Renal cortex interstitium (tissue), 11 donors: Measurements from ENCODE around the gene ZNF462. TPM values are rescaled to one million over a fixed set of nuclear protein-coding genes. Genes with fewer than 3 reads are reported as not detected.
A peak's percentile ranks its signal among the peaks of the same experiment; 100 is the strongest.
"Not testable (repeated sequence)": the region's sequence is repeated elsewhere in the genome, so short reads cannot be mapped to it uniquely, and the experiment has no call there.

ENCODE experiments used
- DNase-seq, 11 donors: peaks; one replicate each; pipeline ENCODE4 v3.0.0-alpha.2; 2013; ENCODE audit warnings: low read depth in 9 of 11, low spot score in 4 of 11; ENCODE audit errors: extremely low read depth in 1 of 11
- polyA plus RNA-seq, 3 donors: library from polyadenylated mRNA; unstranded; fragments of 120-200 nt; gene quantifications; one replicate each; pipeline ENCODE4 v1.2.1, GENCODE V29; 2013; ENCODE audit not compliant: insufficient read length in 3 of 3

Gene ZNF462
- polyA plus RNA-seq, 3 donors: 23.2 to 34.4 (median 26.6) TPM

DNA sequence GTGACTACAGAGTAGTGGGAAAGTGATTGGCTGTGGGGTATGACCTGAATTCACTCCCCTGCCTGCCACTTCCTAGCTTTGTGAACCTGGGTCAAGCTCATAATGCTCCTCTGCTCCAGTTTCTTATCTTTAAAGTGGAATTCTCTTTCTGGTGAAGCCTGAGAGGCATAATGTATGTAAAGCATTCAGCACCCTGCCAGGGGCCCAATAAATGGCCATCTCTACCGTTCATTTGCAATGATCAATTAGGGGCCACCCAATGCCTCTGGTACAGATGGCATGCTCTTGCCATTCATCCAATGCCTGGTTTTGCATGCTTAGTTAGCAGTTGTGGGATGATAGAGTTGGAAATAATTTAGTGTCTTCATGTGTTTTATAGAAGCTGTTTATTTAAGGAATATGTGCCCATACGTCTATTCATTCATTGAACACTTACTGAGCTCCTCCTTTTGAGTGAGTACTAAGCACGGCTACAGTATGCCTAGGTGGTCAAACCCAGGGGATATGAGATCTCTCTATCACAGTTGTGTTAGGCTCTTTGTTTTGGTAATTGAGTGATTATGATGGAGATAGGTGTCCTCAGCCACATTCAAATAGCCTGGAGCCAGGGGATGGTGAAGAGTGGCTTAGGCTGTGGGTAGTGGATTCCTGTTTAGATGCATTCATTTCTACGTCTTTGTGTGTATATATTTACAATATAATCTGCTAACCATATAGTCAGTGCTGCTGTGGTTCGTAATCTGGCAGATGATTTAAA is 15.3 kb downstream of the ZNF462 start:
- DNase-seq: no peak

DNA sequence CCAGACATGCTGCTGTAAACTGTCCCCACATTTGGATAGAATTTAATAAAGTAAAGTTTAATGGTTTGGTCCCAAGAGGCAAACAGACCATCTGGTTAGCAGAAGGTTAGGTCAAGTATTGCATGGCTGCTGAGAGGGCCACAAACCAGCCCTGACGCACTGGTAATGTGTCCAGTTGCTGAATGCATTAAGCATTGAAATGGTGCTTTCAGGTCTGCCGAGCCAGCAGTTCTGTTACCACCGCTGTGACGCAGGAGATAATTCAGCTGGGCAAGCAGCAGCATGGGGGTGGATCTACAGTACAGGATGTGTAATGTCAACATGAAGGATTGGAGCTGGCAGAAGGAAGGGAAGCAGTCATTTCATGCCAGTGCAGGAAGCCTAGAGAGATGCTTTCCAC is 16.0 kb downstream of the ZNF462 start:
- peak in 9 of 11 donors; percentile 34 to 77 (median 61) for DNase-seq

DNA sequence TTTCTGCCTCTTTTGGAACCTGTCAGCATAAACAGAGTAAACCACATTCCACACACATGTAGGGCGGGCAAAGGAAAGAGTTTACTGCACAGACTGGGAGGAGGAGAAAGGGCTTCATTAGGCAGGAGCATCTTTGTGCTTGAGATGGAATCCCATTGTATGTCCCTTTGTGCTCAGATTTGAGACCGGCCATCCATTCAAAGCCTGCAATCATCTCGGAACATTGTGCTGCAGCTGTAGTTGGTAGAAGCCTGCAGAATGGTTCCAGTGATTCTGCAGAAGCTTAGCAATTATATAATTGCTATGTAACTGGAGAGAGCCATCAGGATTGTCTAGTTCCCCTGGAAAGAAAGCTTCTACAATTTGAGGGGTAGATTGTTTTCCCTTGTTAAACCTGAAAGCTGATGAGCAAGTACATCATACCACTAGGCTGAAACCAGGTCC is 16.5 kb downstream of the ZNF462 start:
- DNase-seq: no peak

DNA sequence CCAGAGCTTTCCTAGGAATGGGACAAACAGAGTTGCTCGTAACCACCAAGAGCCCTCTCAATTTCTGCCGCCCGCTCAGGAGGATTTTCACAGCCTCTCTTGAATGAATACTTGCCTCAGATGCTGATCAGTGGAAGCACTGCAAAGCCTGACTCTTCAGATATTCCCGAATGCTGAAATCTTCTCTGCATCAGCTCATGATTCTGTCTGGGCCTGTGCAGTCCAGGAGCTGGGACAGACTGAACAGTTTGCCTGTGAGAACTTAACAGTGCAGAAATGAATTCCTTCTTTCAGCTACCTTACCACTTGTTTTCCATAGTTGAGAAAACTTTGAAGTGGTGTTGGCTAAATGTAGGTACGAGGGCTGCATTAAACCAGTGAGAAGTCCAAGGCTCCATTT is 17.1 kb downstream of the ZNF462 start:
- no peak for DNase-seq

DNA sequence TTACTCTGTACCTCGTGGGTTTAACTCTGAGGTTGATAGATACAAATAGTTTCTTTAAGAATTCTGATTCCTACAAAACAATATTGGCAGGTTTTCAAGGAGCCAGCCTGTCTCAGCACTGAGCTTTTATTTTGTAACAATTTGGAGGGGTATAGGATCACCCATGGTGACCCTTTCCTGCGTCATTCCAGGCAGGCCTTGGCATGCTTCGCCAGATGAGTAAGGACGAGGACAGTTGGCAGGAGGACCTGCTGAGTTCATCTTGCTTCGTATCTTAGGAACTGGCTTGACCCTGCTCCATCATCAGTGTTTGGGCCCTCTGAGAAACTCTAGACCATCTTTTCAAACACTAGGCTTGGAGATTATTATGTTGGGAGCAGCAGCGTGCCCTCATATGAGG is 17.9 kb downstream of the ZNF462 start:
- DNase-seq: no peak

DNA sequence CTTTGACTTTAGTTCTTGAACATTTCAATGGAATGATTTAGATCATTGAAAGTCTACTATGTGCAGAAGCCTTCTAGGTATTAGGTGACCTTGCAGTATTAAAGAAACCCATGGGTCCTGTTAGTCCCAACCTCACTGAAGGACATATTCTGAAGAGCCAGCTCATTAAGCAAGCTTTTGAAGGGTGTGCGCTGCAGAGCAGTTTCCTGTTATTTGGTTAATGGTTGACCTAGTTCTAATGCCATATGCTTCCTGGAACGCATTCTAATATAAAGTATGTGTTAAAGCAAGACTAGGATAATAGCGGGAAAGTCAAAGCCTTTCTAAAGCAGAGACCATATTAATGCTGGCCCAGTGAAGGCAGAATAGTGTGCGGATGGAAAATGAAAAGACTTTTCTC is 20.1 kb downstream of the ZNF462 start:
- DNase-seq: peak in 1 of 11 donors; percentile 39

DNA sequence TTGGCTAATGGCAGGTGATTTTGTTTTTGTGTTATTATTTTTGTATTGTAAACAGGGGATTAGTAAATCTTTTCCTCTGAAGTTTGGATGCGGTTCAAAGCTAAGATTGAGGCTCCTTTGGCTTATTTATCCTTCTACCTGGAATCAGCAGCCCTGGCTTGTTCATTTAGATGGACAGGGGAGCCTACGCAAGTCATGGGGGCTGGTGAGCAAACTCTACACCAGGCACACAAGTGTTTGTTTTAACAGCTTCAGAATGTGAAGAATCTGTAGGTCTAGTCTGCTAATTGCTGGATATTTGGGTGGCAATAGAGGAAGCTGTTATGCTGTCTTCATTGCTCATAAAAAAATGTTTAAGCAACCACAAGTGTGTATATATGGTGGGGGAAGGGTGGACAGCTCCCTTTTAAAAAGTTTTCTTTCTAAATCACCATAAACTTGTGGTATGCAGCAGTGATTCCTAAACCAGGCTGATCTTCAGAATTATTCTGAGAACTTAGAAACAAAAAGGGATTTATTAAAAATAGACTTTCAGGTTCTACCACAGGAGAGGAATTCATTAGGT is 20.7 kb downstream of the ZNF462 start:
- DNase-seq: no peak

DNA sequence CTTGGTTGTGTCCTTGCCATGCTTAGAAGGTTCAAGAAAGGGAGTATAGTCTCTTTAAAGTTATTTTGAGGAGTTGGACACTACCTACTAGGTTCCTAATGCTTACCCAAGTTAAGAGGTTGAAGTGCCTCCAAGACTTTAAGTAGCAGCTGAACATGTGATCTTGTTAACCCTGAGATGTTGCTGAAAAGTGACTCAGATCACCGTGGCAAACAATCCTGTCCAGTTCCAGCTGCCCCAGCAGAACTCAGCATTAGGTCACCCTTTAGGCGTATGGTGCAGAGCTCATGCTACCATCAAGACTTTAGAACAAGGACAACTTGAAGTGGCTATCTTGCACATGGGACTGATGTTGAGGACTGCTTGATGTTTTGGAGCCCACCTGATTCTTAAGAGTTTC is 22.5 kb downstream of the ZNF462 start:
- no peak for DNase-seq

DNA sequence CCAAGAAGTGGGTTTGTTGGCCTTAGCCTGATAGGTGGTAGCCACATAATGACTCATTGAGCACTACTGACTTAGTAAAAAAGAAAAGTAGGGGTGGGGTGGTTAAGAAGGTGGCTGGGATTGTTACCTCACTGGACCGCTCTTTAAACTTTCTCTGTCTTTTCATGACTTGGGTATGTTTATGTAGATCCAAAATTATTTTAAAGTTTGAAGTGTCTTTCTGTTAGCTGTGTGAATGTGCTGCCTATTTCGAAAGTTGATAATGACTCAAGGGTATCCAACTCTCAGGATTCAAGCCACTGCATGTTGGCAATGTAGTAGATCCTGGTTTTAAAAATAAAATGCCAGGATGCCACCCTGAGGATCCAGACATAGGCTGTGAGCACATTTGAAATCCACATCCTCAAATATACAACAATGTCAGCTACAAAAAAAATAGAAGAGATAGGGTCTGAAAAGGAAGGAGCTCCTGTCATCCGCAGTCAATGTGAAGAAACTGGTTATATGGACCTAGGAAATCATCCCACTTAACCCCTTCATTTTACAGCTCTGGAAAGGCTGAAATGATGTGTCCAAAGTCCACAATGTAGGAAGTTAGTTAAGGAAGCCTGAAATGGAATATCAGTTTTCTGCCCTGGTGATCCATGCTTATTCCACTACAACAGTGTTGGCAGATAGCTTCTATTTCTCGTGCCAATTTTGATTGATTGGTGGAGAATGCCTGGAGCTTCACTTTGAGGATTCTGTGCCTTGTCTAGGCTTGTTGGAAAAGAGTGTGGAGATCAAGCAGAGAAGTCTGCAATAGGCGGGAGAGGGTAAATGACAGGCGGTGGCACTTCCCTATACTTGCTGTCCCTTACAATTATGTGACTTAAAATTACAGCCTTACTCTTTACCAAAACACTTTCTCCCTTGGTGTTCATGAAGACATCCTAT is 23.4 kb downstream of the ZNF462 start:
- no peak for DNase-seq

DNA sequence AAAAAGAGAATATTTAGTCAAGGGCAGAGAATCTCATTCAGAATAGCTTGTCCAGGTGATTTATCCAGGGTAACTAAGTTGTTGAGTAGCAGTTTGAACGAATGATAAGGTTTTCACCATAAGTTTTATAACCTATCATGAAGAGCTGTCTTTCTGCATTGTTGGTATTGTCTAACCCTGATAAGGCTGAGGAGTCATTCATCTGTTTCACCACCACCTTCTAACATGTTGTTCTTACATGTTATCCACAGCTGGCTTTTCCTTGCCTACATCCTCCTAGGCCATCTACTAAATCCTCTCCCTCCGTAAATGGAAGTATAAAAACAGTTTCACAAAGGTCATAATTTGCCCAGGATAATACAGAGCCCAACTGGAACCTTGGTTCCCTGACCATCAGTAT is 24.1 kb downstream of the ZNF462 start:
- DNase-seq: no peak

DNA sequence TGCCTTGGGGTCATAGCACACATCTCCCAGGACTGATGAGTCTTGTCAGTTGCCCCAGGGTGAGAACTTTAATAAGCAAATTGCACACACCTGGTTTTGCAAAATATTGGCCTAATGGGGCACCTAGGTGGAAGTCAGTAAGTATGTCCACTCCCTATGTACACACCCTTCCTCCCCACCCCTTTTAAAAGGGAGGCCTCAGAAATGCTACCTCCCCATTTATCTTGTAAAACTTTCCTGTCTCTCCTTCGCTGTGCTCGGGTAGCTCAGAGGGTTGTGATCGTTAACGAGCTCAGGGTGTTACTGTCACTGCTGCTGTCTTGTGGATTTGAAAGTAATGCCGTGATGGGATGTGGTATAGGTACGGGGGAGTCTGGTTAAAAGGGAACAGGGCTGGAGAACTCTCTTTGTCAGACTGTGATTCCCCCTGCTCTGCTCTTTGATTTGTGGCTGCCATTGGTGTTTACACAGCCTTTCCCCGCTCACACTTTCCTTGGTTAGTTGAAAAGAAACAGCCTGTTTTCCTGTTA is 26.2 kb downstream of the ZNF462 start:
- peak in 9 of 11 donors; percentile 26 to 78 (median 54) for DNase-seq

DNA sequence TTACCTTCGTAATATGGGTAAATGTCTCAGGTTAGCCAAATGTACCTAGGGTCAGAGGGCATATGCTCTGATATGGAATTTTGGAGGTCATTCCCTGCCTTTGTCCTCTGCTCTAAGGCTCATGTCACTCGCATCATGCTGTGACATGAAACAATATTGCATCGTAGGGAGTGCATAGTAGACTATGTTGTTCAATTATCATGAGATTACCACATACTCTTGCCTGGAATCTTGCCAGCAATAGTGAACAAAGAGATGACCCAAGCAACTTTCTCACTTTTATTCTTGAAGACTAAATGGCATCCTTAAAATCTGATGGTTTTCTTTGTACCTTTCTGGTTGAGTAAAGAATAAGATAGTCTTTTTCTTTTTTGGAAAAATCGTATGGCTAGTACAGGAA is 27.6 kb downstream of the ZNF462 start:
- DNase-seq: no peak

DNA sequence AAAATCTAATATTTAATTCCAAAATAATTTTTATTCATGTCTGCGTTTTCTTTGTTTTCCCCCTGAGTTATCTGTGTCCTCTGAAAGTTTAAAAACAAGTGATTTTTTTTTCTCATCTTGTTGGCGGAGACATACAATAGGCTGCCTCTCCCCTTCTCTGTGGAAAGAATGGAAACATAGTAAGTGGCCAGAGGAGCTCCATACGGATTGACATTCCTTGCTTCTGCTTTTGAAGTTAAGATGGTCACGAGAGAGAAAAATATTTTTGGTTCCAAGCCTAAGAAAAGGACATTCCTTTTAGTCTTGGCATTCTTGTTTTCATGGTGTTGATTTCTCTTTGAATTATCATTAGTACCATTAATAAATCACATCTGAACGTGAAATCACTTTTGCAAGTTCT is 28.3 kb downstream of the ZNF462 start:
- DNase-seq: no peak

DNA sequence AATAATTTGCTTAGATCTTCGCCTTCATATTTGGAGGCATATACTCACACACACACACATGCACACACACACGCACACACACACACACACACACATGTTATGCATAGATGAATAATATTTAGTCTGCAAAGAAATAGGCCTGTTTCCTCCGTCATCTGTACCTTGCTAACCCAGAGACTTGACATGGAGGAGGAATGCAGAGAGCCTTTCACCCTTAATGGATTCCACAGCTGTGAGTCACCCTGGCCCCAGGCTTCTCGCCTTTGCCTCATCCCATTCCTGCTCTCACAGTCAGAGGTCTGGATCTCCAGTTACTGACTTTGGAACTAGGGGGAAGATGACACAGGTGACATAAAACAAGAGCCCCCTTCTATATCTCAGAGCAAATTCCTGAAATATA is 29.7 kb downstream of the ZNF462 start:
- DNase-seq: peak in 2 of 11 donors; percentile 43

DNA sequence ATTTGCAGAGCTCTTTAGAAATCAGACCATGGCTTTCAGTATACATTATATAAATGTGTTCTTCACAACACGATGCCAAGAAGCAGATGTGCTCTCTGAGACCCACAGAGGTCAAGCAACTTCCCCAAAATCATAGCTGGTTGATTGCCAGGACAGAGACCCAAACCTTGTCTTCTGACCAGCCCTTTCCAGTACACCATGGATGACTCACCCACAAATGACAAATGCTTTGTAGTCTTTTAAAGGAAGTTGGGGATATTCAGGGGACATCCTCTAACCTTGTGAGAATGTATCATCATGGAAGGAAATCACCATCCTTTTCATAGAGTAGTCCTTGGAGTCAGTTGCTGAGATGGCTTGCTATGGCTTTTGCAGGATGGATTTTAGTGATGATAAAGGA is 30.1 kb downstream of the ZNF462 start:
- no peak for DNase-seq

DNA sequence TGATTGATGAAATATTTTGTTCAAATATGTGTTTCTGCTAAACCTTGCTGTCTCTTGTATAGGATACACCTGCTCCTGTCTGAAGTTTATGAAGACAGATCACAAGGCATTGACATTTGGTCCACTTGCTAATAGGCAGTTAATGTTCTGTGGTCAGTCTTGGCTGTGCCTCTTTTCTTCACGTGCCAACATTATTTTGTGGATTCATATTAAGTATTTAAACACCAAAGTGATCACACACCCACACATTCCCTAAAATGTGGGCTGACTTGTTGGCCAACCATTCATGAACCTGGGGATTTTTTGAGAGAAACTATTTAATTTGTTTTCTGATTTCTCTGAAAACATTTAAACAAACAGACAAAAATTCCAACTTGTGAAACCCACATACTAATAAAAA is 33.7 kb downstream of the ZNF462 start:
- no peak for DNase-seq

DNA sequence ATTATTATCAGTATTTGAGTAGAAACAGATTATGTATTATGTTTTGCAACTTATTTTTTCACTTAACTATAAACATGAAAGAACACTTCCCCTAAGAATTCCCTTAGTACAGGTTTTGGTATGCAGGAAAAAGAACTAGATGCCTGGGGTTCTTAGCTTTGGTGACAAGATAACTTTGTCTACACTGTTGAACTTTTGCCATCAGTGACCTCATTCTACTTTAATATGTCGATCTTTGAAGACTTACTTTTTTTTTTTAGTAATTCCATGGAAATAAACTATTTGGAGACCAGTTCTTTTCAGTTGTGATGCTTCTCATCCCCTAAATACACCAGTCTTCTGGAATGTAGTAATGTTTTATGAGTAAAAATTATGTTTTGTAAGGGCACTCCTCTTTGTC is 34.3 kb downstream of the ZNF462 start:
- DNase-seq: no peak

DNA sequence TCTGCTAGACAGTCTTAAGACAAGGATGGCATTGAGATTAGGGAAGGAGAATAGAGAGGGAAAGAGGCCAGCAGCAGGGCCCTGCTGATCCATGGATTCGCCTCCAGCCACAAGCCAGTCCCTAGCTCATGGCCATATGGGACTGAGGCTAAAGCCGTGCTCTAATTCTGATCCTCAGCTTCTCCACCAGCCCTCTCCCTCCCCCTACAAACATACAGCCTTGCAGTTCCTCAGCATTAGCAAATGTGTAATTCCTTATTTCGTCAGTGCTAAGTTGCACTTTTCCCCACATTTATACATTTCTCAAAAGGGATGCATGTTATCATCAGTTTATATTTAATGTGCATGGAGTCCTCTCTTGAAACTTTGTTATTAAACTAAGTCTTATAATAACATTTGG is 34.8 kb downstream of the ZNF462 start:
- no peak for DNase-seq

DNA sequence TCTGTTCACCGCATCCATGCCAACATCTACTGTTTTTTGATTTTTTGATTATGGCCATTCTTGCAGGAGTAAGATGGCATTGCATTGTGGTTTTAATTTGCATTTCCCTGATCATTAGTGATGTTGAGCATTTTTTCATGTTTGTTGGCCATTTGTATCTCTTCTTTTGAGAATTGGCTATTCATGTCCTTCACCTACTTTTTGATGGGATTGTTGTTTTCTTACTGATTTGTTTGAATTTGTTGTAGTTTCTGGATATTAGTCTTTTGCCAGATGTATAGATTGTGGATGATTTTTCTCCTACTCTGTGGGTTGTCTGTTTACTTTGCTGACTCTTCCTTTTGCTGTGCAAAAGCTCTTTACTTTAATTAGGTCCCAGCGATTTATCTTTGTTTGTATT is 37.6 kb downstream of the ZNF462 start:
- not testable (repeated sequence) for DNase-seq

DNA sequence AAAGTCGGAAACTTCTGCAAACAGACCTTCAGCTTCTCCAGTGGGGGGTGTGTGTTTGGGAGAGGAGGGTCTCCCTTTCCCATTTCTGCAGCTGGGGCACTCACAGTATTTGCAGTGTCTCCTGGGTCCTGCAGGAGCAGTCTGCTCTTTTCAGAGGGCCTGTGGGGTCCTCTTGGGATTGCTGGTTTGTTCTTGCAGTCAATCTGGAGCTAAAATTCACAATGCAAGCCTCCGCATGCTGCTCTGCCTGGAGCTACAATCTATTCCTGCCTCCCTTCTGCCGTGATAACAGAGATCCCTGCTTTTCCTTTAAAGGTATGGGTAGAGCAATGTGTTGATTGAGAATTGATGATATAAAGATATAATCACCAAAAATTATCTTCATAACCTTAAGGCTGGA is 43.2 kb downstream of the ZNF462 start:
- no peak for DNase-seq
